GM18498 (cell line): ENCODE data around the gene SBK3.
"Not testable (repeated sequence)": the region's sequence is repeated elsewhere in the genome, so short reads cannot be mapped to it uniquely, and the experiment has no call there.

Source experiments
- ATAC-seq: cut with Tn5 transposase; IDR thresholded peaks from one replicate; pipeline ENCODE4 v1.9.1; 2021; ENCODE audit warnings: mild to moderate bottlenecking, moderate library complexity; ENCODE audit not compliant: unreplicated experiment

Gene SBK3

DNA sequence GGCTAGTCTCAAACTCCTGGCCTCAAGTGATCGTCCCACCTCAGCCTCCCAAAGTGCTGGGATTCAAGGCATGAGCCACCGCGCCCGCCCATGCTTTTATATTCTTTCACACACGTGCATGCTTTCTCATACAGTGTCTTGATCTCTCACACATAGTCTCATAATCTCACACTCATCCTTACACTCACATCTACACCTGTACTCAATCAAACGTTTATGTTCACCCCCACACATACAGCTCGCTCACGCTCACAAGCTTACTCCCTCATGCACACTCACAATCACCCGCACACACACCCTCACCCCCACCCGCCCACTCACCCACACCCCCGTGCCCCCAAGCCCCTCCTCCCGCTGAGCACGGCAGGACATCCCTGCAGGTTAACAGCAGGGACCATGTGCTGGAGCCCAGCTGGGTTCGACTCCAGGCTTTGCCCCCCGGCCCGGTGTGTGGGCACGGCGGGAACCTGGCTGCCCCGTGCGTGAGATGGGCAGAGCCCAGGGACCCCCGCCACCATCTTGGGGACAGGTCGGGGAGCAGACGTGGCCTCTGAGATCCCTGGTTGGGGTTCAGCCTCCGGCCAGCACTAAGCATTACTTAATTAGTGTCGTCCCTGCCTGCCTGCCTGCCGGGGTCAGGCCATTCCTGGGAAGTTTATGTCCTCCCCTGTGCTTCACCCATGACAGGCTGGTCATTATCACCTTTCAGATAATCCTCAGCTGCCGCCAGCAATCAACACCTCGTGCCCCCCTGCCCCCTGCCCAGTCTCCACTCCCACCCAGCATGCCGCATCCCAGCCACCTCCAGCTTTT lies 19.8 kb downstream of the SBK3 start:
- ATAC-seq, result no peak

DNA sequence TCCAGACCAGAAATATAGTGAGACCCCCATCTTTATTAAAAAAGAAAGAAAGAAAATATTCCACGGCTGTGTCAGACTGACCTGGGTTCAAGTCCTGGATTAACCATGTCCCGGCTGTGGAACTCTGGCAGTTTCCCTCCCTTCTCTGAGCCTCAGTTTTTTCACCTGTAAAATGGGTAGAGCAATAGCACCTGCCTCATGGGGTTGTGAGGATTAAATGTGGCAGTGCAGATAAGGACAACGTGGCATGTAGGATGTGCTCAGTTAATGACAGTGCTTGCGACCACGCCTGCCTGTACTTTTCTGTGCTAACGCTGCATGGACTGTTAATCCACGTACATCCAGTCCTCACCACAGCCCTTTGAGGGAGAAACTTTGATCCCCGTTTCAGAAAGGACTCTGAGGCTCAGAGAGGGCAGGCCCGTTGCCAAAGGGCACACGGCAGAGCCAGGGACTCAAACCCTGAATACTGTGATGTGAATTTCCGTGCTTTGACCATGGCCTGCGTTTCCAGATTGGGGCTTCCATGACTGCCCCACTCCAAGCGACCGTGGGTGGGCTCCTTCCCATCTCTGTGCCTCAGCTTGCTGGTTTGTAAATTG lies 24.6 kb downstream of the SBK3 start:
- no peak for ATAC-seq

DNA sequence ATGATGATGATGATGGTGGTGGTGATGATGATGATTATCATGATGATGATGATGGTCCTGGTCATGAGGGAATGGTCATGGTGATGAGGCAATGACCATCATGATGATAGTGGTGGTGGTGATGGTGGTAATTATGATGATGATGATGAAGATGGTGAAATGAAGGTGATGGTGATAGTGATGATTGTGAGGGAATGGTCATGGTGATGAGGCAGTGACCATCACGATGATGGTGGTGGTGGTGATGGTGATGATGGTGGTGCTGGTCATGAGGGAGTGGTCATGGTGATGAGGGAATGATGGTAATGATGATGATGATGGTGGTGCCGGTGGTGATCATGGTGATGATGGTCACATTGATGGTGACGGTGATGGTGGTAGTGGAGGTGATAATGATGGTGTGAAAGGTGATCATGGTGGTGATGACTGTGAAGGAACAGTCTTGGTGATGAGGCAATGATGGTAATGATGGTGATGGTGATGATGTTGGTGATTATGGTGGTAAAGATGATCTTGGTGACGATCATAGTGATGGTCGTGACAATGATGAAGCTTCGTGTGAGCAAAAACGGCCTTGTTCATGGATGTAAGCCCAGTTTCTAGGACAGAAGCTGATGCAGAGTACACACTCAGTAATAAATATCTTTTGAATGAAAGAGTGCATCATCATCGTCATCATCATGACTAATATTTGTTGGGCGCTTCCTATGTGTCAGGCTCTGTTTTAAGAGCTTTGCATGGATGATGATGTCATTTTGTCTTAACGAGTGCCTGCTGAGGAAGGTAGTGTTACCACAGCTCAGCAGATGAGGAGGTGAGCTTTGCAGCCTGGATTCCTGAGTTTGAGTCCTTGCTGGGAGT lies 25.7 kb downstream of the SBK3 start:
- ATAC-seq, result no peak

DNA sequence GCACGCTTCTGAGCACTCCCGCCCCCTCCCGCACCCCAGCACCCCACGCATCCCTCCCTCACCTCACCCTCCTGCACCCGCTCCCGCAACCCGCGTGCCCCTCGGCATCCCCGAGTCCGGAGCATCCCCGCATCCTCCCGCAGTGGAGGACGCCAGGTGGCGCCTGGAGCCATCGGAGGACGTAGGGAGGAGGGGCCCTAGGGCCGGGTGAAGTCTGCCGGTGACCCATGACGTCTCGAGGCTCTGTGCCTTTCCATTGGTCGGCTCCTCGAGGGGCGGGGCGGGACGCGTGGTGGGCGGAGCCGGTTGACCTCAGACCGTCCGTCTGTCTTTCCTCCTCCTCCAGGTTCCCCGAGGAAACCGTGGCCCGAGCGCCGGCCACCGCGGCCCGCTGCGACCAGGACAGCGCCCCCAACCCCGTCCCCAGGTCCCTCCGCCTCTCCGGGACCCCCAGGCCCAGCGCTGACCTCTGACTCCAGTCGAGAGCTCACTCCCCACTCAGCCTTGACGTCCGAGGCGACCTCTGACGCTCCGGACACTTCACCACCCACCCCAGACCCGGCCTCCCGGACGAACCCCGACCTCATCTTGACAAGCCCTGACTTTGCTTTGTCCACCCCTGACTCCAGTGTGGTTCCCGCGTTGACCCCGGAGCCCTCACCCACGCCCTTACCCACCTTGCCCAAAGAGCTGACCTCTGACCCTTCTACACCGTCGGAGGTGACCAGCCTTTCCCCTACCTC lies 28.3 kb downstream of the SBK3 start:
- ATAC-seq, result peak; percentile 99

DNA sequence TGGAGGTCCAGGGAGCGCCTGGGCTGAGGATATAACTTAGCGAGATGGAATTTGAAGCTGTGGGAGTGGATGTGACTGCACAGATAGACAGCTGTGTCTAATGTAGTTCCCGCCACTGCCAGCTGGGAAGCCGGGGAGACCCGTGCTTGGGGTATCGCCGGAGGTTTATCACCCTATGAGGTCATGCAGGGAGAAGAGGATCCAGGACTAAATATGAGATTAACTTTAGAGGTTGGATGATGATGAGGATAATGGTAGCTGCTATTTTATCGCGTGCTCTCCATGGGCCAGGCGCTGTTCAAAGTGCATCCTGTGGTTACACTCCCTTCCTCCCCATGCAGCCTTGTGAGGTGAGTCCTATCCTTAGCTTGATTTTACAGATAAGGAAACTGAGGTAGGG lies 37.2 kb downstream of the SBK3 start:
- no peak for ATAC-seq

DNA sequence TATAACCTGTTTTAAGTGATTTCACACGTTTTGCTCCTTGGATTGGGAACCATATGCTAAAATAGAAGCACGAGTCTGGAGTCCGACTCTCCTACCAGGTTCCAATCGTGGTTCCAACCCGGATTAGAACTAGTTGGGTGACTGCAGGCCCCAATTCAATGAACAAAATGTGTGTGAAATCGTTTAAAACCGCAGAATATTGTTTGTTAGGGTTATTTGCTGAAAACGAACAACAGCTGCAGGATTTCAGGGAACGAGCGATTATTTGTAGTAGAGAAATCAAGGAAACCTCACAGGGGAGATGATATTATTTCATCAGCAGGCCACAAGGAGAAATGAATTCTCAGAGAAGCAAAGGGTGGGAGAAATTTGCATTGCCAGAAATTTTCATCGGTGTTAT lies 40.4 kb downstream of the SBK3 start:
- no peak for ATAC-seq

DNA sequence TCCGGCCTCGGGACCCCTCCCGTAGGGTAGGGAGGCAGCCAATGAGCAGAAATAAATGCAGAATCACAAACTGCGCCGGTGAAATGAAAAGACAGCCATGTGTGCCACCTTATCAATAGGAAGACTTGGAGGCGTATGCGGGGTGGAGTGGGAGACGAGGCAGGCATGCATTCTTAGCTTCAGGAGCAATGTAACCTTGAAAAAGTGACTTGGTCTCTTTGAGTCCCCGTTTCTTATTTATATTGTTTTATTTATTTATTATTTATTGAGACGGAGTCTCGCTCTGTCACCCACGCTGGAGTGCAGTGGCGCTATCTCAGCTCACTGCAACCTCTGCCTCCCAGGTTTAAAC lies 41.1 kb downstream of the SBK3 start:
- ATAC-seq, result no peak

DNA sequence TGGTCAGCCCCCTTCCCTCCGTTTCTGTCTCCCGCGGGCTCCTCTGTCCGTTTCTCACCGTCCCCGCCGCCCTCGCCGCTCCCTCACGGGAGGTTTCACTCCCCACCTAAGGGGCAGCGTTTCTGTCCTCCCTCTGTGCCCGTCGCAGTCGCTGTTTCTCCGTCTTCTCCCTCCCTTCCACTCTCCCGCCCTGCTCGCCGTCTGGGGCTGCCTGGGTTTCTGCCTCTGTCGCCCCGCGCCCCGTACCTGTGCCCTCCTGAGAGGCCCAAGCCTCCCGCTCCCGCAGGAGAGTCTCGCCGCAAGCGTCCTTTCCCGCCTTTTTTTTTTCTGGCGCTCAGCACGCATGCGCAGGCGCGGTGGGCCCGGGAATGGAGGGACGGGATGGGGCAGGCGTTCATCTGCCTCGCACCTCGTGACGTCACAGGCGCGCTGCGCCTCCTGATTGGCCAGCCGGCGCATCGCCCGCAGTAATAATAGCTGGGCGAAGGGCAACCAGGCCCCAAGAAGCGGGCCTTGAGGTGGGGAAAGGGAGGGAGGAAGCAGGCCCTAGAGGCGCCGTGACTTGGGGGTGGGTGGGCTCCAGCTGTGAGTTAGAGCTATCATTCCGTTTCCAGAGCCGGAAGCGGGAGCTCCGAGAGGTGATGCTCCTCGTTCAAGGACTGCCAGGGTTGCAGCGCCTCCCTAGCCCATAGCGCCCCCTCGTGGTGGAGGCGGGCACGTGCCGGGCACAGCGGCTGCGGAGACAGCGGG lies 41.7 kb downstream of the SBK3 start:
- ATAC-seq, result peak; percentile 92

DNA sequence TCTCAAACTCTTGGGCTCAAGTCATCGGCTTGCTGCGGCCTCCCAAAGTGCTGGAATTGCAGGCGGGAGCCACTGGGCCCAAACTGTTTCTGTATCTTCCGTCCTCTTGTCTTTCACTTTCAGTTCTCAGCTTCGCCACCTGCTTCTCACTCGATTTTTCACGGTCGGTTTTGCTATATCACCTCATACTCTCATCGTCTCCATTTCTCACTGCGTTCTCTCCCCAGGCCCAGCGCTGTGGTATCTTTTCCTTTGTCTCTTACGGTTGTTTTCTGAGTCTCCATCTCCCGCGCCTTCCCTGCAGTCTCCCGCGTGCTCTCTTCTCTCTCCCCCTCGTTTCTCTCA lies 42.2 kb downstream of the SBK3 start:
- ATAC-seq, result no peak

DNA sequence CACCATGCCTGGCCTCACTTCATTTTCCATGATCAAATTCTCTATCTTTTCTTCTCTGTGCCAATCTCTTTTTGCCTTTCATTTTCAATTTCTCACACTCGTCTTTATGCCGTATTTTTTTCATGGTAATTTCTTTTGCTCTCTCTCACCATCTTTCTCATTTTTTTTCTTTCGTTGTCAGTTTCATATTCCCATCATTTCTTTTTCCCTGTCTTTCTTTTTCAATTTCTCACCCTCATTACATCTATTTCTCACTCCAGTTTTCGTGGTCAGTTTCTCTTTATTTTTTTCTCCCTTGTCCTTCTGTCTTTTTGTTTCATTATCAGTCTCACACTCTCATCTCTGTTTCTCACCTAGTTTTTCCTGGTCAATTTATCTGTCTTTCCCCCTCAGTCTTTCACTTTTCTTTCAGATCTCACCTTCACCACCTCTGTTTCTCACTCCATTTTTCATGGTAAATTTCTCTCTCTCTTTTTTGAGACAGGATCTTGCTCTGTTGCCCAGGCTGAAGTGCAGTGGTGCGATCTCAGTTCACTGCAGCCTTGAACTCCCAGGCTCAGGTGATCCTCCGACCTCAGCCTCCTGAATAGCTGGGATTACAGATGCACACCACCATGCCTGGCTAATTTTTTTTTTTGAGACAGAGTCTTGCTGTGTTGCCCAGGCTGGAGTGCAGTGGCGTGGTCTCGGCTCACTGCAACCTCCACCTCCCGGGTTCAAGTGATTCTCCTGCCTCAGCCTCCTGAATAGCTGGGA lies 43.0 kb downstream of the SBK3 start:
- ATAC-seq, result no peak

DNA sequence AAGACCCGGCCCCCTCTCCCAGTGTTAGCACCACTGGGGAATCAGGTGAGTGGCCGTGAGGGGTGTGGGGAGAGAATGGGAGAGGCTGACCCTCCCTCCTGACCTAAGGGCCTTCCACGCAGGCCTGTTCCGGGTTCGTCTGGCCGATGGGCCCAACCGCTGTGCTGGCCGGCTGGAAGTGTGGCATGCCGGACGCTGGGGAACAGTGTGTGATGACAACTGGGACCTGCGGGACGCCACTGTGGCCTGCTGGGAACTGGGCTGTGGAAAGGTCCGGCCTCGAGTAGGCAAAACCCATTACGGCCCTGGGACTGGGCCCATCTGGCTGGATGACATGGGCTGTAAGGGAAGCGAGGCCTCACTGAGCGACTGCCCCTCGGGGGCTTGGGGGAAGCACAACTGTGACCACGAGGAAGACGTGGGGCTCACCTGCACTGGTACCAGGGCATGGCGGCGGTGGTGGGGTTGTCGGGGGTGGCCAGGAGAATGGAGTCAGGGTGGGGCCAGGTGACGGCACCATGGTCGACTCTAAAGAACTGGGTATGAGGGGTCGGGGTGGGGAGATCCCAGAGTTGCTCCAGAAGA lies 44.9 kb downstream of the SBK3 start:
- no peak for ATAC-seq

DNA sequence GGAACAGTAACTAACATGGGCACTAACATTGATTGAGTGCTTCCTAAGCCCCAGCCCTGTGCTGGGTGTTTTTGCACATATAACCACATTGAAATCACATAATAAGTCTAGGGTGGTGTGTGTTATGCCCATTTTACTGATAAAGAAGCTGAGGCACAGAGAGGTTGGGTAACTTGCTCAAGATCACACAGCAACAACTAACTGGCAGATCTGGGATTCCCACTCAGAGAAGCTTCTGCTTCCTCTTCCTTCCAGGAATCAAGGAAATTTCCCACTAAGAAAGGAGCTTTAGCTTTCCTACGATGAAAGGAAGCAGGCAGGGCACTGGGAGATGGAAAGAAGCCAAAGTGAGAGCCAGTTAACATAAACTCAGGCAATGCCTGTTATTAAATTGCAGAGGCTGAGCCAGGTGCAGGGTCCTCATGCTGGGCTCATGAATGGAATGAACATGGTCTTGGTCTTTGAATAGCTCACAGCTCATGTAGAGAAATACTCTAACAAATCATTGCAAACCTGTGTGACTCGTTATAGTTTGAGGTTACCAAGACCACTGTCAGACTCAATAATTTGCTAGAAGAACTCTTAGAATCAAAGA lies 47.0 kb downstream of the SBK3 start:
- ATAC-seq, result no peak

DNA sequence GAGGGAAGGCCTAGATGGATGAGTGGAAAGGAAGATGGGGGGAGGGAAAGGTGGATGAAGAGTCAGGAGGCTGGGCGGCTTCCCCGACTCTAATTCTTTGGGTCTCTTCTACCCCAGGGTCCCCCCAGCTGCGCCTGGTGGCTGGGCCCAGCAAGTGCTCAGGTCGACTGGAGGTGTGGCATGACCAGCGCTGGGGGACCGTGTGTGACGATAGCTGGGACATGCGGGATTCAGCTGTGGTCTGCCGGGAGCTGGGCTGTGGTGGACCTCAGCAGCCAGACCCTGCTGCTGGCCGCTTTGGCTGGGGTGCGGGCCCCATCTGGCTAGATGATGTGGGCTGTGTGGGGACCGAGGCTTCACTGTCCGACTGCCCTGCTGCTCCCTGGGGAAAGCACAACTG lies 47.6 kb downstream of the SBK3 start:
- ATAC-seq, result no peak

DNA sequence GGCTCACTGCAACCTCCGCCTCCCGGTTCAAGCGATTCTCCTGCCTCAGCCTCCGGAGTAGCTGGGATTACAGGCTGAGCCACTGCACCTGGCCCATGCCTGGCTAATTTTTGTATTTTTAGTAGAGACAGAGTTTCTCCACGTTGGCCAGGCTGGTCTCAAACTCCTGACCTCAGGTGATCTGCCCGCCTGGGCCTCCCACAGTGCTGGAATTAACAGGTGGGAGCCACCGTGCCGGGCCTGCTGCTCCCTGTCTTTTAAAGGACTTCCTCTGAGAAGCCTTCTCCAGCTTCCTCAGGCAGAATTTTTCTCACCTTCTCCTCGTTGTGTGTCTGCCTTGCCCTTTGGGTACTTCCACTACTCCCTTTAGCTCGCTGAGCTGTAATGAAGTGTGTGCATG lies 48.5 kb downstream of the SBK3 start:
- ATAC-seq, result not testable (repeated sequence)

DNA sequence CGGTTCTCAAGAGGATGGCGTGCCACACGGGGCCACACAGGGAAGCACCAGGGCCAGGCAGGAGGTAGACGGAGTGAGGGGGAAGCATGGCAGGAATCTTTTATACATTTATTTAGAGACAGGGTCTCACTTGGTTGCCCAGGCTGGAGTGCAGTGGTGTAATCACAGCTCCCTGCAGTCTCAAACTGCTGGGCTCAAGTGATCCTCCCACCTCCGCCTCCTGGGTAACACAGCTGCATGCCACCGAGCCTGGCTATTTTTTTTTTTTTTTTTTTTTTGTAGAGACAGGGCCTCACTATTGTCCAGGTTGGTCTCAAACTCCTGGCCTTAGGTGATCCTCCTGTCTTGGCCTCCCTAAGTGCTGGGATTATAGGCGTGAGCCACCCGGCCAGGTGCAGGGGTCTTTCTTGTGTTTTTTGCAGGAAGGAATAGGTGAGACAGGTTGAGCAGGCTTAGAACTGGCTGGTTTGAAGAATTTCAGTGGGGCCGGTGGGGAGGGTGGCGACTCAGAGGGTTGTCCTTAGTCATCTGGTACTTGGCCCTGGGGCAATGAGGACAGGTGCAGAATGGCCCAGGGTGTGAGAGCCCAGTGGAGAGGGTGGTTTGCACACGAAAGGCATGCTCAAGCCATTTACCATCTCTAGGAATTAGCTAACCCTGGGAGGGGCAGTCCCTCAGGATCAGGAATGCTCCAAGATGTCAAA lies 49.5 kb downstream of the SBK3 start:
- no peak for ATAC-seq

DNA sequence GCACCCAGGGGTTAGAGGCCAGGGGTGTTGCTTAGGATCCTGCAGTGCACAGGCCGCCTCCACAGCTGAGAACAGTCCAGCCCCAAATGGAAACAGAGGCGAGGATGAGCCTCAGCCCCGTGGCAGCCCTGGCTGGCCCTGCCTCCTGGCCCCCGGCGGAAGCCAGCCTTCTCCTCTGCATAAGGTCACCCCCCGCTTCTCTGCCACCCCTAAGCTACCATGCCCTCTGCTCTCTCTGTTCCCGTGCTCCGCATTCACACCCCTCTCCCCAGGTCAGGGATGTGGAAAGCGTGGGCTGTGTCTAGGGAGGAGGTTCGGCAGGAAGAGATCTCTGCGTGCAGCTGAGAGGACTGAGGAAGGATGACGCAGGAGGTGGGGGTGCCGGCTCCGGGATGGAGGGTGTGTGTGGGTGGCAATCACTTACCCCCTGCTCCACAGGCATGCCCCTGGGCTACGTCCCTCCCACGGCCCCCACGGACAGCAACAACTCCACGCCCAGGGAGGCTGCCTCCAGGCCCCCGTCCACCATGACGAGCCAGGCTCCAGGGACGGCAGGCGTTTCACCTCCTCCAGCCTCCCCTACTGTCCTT lies 51.1 kb downstream of the SBK3 start:
- ATAC-seq, result no peak

DNA sequence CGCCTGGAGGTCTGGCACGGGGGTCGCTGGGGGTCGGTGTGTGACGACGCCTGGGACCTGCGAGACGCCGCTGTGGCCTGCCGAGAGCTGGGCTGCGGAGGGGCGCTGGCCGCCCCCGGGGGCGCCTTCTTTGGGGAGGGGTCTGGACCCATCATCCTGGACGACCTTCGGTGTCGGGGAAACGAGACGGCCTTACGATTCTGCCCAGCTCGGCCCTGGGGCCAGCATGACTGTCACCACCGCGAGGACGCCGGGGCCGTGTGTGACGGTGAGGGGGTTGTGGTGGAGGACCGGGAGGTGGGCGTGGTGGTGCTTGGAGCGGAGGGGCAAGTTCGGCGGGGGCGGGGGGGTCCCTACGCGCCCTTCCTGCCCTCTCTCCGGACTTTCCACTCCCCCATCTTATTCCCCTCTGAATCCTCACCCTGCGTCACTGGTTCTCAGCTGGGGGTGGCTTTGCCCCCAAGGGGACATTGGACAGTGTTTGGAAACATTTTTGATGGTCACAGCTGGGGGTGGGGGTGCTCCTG lies 51.6 kb downstream of the SBK3 start:
- ATAC-seq, result no peak
